ENCODE results near the gene AIPL1.

DNA sequence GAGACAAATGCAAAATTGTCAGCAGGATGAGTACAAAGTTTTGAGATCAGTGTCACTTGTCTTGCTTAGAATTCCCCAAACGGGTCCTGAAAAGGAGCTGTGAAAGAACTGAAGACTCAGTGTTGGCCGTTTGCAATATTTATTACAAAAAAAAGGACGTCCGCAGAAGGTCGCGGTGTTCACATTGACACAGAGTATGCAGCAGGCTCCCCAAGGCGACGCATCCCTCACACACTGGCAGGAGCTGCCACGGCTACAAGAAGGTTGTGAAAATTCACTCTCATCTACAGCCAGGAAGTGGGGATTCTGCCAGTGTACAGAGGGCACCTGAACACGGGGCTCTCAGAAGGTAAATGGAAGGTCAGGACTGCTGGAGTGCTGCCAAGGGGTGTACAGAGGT is 26.2 kb downstream of the AIPL1 start:
- no peak for TF ChIP-seq MXI1 (IDR thresholded peaks at IDR 0.05; ENCODE audit: low read depth, low read length)
- no peak for TF ChIP-seq SMC3 (IDR thresholded peaks at IDR 0.05; ENCODE audit: borderline replicate concordance, low read length)
- TF ChIP-seq CREB1 (IDR thresholded peaks at IDR 0.05; ENCODE audit: low read depth), result no peak
- no peak for TF ChIP-seq CTCF (IDR thresholded peaks at IDR 0.05 in 2 of 3, conservative IDR thresholded peaks at IDR 0.05 in 1 of 3; ENCODE audit: control insufficient read depth in 2 of 3, extremely low read depth in 1 of 3, insufficient read depth in 1 of 3, low read depth in 3 of 3, low read length in 3 of 3)
- no peak for TF ChIP-seq SMAD5 (IDR thresholded peaks at IDR 0.05; ENCODE audit: low read depth)
- TF ChIP-seq EZH2 (IDR thresholded peaks at IDR 0.05; ENCODE audit: borderline replicate concordance, control insufficient read depth, low read depth, low read length), result no peak
- TF ChIP-seq STAT3 (IDR thresholded peaks at IDR 0.05; ENCODE audit: low read depth, low read length), result no peak
- no peak for TF ChIP-seq YY1 (IDR thresholded peaks at IDR 0.05; ENCODE audit: low read depth, low read length)
- no peak for TF ChIP-seq KDM1A (IDR thresholded peaks at IDR 0.05; ENCODE audit: borderline replicate concordance)
- no peak for TF ChIP-seq CHD1 (IDR thresholded peaks at IDR 0.05; ENCODE audit: low read depth, low read length)
- no peak for TF ChIP-seq JUNB (IDR thresholded peaks at IDR 0.05)
- no peak for TF ChIP-seq ZNF274 (IDR thresholded peaks at IDR 0.05; ENCODE audit: insufficient read depth, insufficient read length)
